GM12874 (cell line): ENCODE data around the gene GGA3.

Source experiments
- CTCF ChIP-seq: IDR thresholded peaks from 2 replicates; pipeline ENCODE4 v1.5.1; 2011; ENCODE audit warnings: low read depth, mild to moderate bottlenecking, control low read depth, low read length, moderate library complexity; ENCODE audit not compliant: insufficient read depth

The GGA3 gene

GRCh38 chr17:75238684-75239191, 22.7 kb downstream of the GGA3 start:
- peak; percentile 87 for TF ChIP-seq CTCF

GRCh38 chr17:75238020-75238580, 23.3 kb downstream of the GGA3 start:
- TF ChIP-seq CTCF, result no peak

GRCh38 chr17:75237100-75238014, 24.0 kb downstream of the GGA3 start:
- TF ChIP-seq CTCF, result no peak

- TF ChIP-seq CTCF, result no peak
These were observed 28.6 kb downstream of the GGA3 start for GRCh38 chr17:75232786-75233185.

GRCh38 chr17:75231741-75232464, 29.5 kb downstream of the GGA3 start:
- TF ChIP-seq CTCF, result no peak

GRCh38 chr17:75231071-75231470, 30.3 kb downstream of the GGA3 start:
- no peak for TF ChIP-seq CTCF

GRCh38 chr17:75228847-75229246, 32.6 kb downstream of the GGA3 start:
- TF ChIP-seq CTCF, result no peak
